Gastrocnemius medialis (tissue), 4 donors: ENCODE measurements around the gene DCUN1D3. TPM values are rescaled to one million over a fixed set of nuclear protein-coding genes. Genes with fewer than 3 reads are reported as not detected.
A peak's percentile ranks its signal among the peaks of the same experiment; 100 is the strongest.
"Not testable (repeated sequence)": the region's sequence is repeated elsewhere in the genome, so short reads cannot be mapped to it uniquely, and the experiment has no call there.

Experiments used
- ATAC-seq, 2 donors: fragments of 150-250 bp; one replicate each; pipeline ENCODE4 v1.9.1; 2016
- DNase-seq, 2 donors: peaks; one replicate each; pipeline ENCODE4 v3.0.0-alpha.2; 2019
- H3K27ac ChIP-seq, 4 donors: fragments of 200-600 bp; sonication (generic); 1 replicate in 1 of 4; 2 replicates in 3 of 4; pipeline ENCODE4 v1.5.1; 2016 to 2018; ENCODE audit warnings: mild to moderate bottlenecking in 2 of 4, moderate library complexity in 1 of 4
- H3K27me3 ChIP-seq, 3 donors: fragments of 200-600 bp; sonication (generic) in 2 of 3; 1 replicate in 1 of 3; 2 replicates in 2 of 3; pipeline versions ENCODE4 v1.5.1 to v1.6.0; 2016 to 2019; ENCODE audit warnings: mild to moderate bottlenecking in 1 of 3, moderate library complexity in 1 of 3
- H3K36me3 ChIP-seq, 2 donors: fragments of 200-600 bp; sonication (generic) in 1 of 2; one replicate each; pipeline ENCODE4 v1.5.1; 2017 to 2018
- H3K4me1 ChIP-seq, 2 donors: fragments of 200-600 bp; sonication (generic) in 1 of 2; one replicate each; pipeline ENCODE4 v1.5.1; 2016 to 2017; ENCODE audit warnings: mild to moderate bottlenecking in 2 of 2
- H3K4me3 ChIP-seq, 4 donors: fragments of 200-600 bp; sonication (generic) in 3 of 4; 1 replicate in 1 of 4; 2 replicates in 3 of 4; pipeline ENCODE4 v1.5.1; 2016 to 2019; ENCODE audit warnings: mild to moderate bottlenecking in 2 of 4
- H3K9me3 ChIP-seq, 3 donors: fragments of 200-600 bp; sonication (generic) in 2 of 3; 1 replicate in 1 of 3; 2 replicates in 2 of 3; pipeline ENCODE4 v1.5.1; 2016 to 2019
- POLR2A ChIP-seq, 2 donors: fragments of 450-650 bp; IDR thresholded peaks; one replicate each; pipeline ENCODE4 v1.6.1; 2017; ENCODE audit warnings: antibody characterized with exemption in 2 of 2, mild to moderate bottlenecking in 2 of 2, moderate library complexity in 2 of 2
- in situ Hi-C, 4 donors: fragments of 200-750 bp; cut with MboI; loops; one replicate each; pipeline versions ENCODE4 v1.15.0 to v1.8.0; 2017; ENCODE audit warnings: low sequenced_read_pairs in 4 of 4
- intact Hi-C: fragments of 100-400 bp; cut with DNase I; formaldehyde crosslinking; loops from one replicate; pipeline ENCODE4 v1.15.1; 2023; ENCODE audit warnings: low total_unique reads
- total RNA-seq, 4 donors: library from RNA; depleted of rRNA; stranded (reverse); fragments of >200 nt; gene quantifications; one replicate each; pipeline versions ENCODE4 v1.1.0 to v1.2.3, GENCODE V29; 2016
- TF ChIP-seq, protein P1 (sequence below), 5 experiments: fragments of 450-650 bp in 3 of 5; fragments of 200-600 bp in 2 of 5; sonication (generic) in 2 of 5; IDR thresholded peaks in 4 of 5; conservative IDR thresholded peaks in 1 of 5; 1 replicate in 4 of 5; 2 replicates in 1 of 5; pipeline ENCODE4 v1.5.1; 2016 to 2019; ENCODE audit warnings: antibody characterized with exemption in 5 of 5, mild to moderate bottlenecking in 3 of 5, moderate library complexity in 3 of 5

Gene DCUN1D3
- total RNA-seq, 4 donors from 2014 or later: 7.6 to 10.5 (median 8.3) TPM

- intact Hi-C loops (no loop called here), in situ Hi-C loops (no loop called here)
- H3K27me3 ChIP-seq: no peaks in the 10 kb centered on the region
- H3K4me3 ChIP-seq: no peak overlapping the region
- H3K4me1 ChIP-seq: no peaks in the 10 kb centered on the region
- no peaks in the 10 kb centered on the region for H3K9me3 ChIP-seq
- no peaks in the 10 kb centered on the region for H3K36me3 ChIP-seq
- H3K27ac ChIP-seq: no peak overlapping the region
- TF ChIP-seq, protein P1, sequence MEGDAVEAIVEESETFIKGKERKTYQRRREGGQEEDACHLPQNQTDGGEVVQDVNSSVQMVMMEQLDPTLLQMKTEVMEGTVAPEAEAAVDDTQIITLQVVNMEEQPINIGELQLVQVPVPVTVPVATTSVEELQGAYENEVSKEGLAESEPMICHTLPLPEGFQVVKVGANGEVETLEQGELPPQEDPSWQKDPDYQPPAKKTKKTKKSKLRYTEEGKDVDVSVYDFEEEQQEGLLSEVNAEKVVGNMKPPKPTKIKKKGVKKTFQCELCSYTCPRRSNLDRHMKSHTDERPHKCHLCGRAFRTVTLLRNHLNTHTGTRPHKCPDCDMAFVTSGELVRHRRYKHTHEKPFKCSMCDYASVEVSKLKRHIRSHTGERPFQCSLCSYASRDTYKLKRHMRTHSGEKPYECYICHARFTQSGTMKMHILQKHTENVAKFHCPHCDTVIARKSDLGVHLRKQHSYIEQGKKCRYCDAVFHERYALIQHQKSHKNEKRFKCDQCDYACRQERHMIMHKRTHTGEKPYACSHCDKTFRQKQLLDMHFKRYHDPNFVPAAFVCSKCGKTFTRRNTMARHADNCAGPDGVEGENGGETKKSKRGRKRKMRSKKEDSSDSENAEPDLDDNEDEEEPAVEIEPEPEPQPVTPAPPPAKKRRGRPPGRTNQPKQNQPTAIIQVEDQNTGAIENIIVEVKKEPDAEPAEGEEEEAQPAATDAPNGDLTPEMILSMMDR (IDR thresholded peaks at IDR 0.05 in 4 of 5, conservative IDR thresholded peaks at IDR 0.05 in 1 of 5): no peak
- no peak for TF ChIP-seq POLR2A (IDR thresholded peaks at IDR 0.05)
- DNase-seq (no peak), ATAC-seq (no peak)
Observed at GRCh38 chr16:20812510-20812909, 87.6 kb downstream of the DCUN1D3 start.

DNA sequence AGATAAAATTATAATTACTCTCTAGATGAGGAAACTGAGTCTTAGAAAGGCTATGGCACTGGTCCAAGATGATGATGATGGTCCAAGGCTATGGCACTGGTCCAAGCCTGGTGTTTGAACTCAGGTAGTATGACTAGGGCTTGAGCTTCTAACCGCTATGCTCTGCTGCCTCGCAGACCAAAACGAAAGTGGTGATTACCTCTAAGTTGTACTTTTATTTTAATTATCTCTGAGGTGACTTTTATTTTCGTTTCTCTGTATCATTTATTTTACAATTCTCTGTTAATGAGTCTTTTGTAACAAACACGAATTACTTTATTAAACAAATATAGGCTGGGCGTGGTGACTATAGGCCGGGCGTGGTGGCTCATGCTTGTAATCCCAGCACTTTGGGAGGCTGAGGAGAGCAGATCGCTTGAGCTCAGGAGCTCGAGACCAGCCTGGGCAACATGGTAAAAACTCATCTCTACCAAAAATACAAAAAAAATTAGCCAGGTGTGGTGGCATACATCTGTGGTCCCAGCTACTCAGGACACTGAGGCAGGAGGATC, 88.2 kb downstream of the DCUN1D3 start:
- TF ChIP-seq, protein P1 (IDR thresholded peaks at IDR 0.05 in 4 of 5, conservative IDR thresholded peaks at IDR 0.05 in 1 of 5): no peak
- TF ChIP-seq POLR2A (IDR thresholded peaks at IDR 0.05): no peak
- DNase-seq (no peak), ATAC-seq (no peak)
- Histone ChIP-seq H3K27ac (no peak overlapping the region), H3K9me3 (no peaks in the 10 kb centered on the region), H3K4me3 (no peak overlapping the region), H3K36me3 (no peaks in the 10 kb centered on the region), H3K4me1 (peaks cover 4 to 5% of the 10 kb centered on the region in 2 donors), H3K27me3 (no peaks in the 10 kb centered on the region)
- in situ Hi-C loops (no loop called here), intact Hi-C loops (no loop called here)

DNA sequence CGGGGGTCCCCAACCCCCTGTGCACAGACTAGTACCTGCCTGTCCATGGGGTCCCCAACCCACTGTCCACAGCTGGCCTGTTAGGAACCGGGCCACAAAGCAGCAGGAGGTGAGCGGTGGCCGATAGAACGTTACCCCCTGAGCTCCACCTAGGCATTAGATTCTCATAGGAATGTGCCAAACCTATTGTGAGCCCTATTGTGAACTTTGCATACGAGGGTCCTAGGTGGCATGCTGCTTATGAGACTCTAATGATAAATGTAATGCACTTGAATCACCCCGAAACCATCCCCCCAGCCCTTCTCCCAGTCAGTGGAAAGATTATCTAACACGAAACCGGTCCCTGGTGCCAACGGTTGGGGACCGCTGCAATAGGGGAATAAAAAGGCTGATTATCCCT, 92.3 kb downstream of the DCUN1D3 start:
- DNase-seq (no peak), ATAC-seq (no peak)
- TF ChIP-seq POLR2A (IDR thresholded peaks at IDR 0.05): no peak
- TF ChIP-seq, protein P1 (IDR thresholded peaks at IDR 0.05 in 4 of 5, conservative IDR thresholded peaks at IDR 0.05 in 1 of 5): no peak
- intact Hi-C loops (loop anchor here (2.0 kb wide), 1 partner anchor 93 kb away; the partner anchor contains the start of genes DCUN1D3 and LYRM1), in situ Hi-C loops (no loop called here)
- H3K4me3 ChIP-seq: no peak overlapping the region
- no peaks in the 10 kb centered on the region for H3K9me3 ChIP-seq
- no peak overlapping the region for H3K27ac ChIP-seq
- peaks cover 9 to 17% of the 10 kb centered on the region in 2 donors for H3K4me1 ChIP-seq
- H3K27me3 ChIP-seq: no peaks in the 10 kb centered on the region
- H3K36me3 ChIP-seq: no peaks in the 10 kb centered on the region

- ATAC-seq: peak; percentile 95 to 97
- in situ Hi-C loops: no loop called here
Observed at GRCh38 chr16:20806168-20807050, 93.7 kb downstream of the DCUN1D3 start, which contains the start of the genes ERI2 and REXO5. TSS of gene ERI2 (minus strand) at chr16:20806472. CDS start at chr16:20806430, 42 bp downstream. TSS of gene REXO5 (plus strand) at chr16:20806527. CDS start at chr16:20806954, 427 bp downstream.

GRCh38 chr16:20805684-20806167, 94.4 kb downstream of the DCUN1D3 start:
- in situ Hi-C loops, H3K9me3 ChIP-seq, H3K27me3 ChIP-seq, H3K36me3 ChIP-seq: not testable (repeated sequence)
- Histone ChIP-seq H3K27ac (peak overlapping the region; percentile 87 to 92 (median 88)), H3K4me3 (peak overlapping the region; percentile 78 to 94 (median 86)), H3K4me1 (peaks cover 9 to 17% of the 10 kb centered on the region in 2 donors)
- ATAC-seq: peak; percentile 25 to 87
- DNase-seq: peak in 1 of 2 donors; percentile 85
- intact Hi-C loops: loop anchor here (1.0 to 2.0 kb wide), 2 partner anchors 64 to 95 kb away; partner anchors contain the start of genes DCUN1D3, LYRM1 and THUMPD1

More at GRCh38 chr16:20806168-20807050, 93.7 kb downstream of the DCUN1D3 start, which contains the start of the genes ERI2 and REXO5:
- DNase-seq: peak; percentile 84 to 87
- Histone ChIP-seq H3K36me3 (no peaks in the 10 kb centered on the region), H3K4me3 (peak within 1 kb of the TSS; percentile 78 to 94 (median 86)), H3K27me3 (no peaks in the 10 kb centered on the region), H3K4me1 (peaks cover 9 to 17% of the 10 kb centered on the region in 2 donors), H3K9me3 (no peaks in the 10 kb centered on the region), H3K27ac (peak within 1 kb of the TSS; percentile 87 to 92 (median 88))
- intact Hi-C loops: loop anchor here (1.0 to 2.0 kb wide), 2 partner anchors 65 to 94 kb away; partner anchors contain the start of genes DCUN1D3, LYRM1 and THUMPD1
- TF ChIP-seq, protein P1 (IDR thresholded peaks at IDR 0.05 in 4 of 5, conservative IDR thresholded peaks at IDR 0.05 in 1 of 5): peak in 3 of 5 experiments; percentile 12 to 51 (median 41)
- peak; percentile 44 to 45 for TF ChIP-seq POLR2A (IDR thresholded peaks at IDR 0.05)
